AG04450 (cell line): ENCODE results near the gene DNAH12. TPM values are rescaled to one million over a fixed set of nuclear protein-coding genes. Genes with fewer than 3 reads are reported as not detected.

ENCODE experiments used
- CTCF ChIA-PET: fragments of 300-600, 350-600 bp; formaldehyde crosslinking; extraction: SDS; loops from one replicate; lab custom pipeline; 2022; ENCODE audit warnings: antibody characterized with exemption, inconsistent platforms; lab: Charles Lee
- POLR2A ChIA-PET: fragments of 350-600 bp; formaldehyde crosslinking; extraction: SDS; loops from one replicate; lab custom pipeline; 2021; ENCODE audit warnings: antibody characterized with exemption, inconsistent platforms; lab: Yijun Ruan, JAX
- DNase-seq: peaks from one replicate; pipeline ENCODE4 v3.0.0-alpha.2; 2011; ENCODE audit warnings: low read depth, low spot score
- H3K27ac ChIP-seq: one replicate; pipeline ENCODE4 v1.5.1; 2012; ENCODE audit warnings: low read depth, low read length, control low read depth
- H3K27me3 ChIP-seq: one replicate; pipeline ENCODE4 v1.6.0; 2012; ENCODE audit warnings: low read length; ENCODE audit not compliant: control insufficient read depth, insufficient read depth
- H3K4me3 ChIP-seq: 2 replicates; pipeline ENCODE4 v1.5.1; 2011; ENCODE audit warnings: mild to moderate bottlenecking, low read depth, low read length, control low read depth
- H3K9me3 ChIP-seq: 2 replicates; pipeline ENCODE4 v1.5.1; 2012; ENCODE audit warnings: low read length; ENCODE audit not compliant: control insufficient read depth, insufficient read depth
- polyA plus RNA-seq: library from polyadenylated mRNA; depleted of rRNA; stranded (reverse); fragments of >200 nt; gene quantifications from 2 replicates; pipeline ENCODE4 v1.2.3, GENCODE V29; 2011
- TF ChIP-seq, protein P1 (sequence below): IDR thresholded peaks from 2 replicates; pipeline ENCODE4 v1.5.1; 2011; ENCODE audit warnings: low read depth, low read length, control low read depth, inconsistent platforms

Gene DNAH12
- polyA plus RNA-seq, 1 experiment: not detected

DNA sequence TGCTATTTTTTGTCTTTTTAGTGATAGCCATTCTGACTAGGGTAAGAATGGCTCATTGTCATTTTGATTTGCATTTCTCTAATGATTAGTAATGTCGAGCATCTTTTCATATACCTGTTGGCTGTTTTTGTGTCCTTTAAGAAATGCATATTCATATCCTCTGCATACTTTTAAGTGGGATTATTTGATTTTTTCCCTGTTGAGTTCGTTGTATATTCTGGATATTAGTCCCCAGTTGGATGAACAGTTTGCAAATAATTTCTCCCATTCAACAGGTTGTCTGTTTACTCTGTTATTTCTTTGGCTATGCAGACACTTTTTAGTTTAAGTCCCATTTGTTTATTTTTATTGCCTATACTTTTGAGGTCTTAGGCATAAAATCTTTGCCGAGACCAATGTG, 282.2 kb downstream of the DNAH12 start:
- ChIA-PET CTCF (interaction anchor here (0.6 kb wide), 1 partner anchor 92 kb away, joined by 3 read pairs; no protein-coding TSS in a partner anchor), POLR2A (no interaction called here)
- Histone ChIP-seq H3K4me3 (no peak overlapping the region), H3K27me3 (no peaks in the 10 kb centered on the region), H3K27ac (no peak overlapping the region), H3K9me3 (no peaks in the 10 kb centered on the region)
- TF ChIP-seq, protein P1, sequence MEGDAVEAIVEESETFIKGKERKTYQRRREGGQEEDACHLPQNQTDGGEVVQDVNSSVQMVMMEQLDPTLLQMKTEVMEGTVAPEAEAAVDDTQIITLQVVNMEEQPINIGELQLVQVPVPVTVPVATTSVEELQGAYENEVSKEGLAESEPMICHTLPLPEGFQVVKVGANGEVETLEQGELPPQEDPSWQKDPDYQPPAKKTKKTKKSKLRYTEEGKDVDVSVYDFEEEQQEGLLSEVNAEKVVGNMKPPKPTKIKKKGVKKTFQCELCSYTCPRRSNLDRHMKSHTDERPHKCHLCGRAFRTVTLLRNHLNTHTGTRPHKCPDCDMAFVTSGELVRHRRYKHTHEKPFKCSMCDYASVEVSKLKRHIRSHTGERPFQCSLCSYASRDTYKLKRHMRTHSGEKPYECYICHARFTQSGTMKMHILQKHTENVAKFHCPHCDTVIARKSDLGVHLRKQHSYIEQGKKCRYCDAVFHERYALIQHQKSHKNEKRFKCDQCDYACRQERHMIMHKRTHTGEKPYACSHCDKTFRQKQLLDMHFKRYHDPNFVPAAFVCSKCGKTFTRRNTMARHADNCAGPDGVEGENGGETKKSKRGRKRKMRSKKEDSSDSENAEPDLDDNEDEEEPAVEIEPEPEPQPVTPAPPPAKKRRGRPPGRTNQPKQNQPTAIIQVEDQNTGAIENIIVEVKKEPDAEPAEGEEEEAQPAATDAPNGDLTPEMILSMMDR: no peak
- DNase-seq: no peak

DNA sequence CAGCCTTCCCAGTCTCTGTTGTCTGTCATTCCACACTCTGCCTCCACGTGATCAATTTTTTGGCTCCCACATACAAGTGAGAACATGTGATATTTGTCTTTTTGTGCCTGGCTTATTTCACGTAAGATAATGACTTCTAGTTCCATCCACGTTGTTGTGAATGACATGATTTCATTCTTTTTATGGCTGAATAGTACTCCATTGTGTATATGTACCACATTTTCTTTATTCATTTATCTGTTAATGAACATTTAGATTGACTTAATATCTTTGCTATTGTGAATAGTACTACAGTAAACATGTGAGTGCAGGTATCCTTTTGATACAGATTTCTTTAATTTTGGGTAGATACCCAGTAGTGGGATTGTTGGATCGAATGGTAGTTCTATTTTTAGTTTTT, 283.0 kb downstream of the DNAH12 start:
- no peak for DNase-seq
- ChIA-PET POLR2A (no interaction called here), CTCF (no interaction called here)
- Histone ChIP-seq H3K27me3 (no peaks in the 10 kb centered on the region), H3K27ac (no peak overlapping the region), H3K9me3 (no peaks in the 10 kb centered on the region), H3K4me3 (no peak overlapping the region)
- TF ChIP-seq, protein P1: no peak

DNA sequence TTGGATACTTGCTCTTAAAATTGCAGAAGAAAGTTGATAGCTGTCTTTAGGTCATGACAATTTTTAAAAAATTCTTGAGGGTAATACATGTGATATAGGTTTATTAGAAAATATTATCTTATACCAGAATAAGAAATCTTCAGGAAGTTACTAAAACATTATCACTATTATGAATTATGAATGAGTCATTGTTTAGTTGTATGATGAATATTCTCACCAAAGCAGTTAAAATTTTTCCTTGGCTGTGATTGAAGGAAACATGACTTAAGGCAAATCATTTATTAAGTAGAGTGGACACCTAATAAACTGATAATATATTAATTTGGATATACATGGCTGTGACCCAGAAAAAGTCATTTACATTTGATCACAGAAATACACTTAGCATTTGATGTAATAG, 286.5 kb downstream of the DNAH12 start:
- ChIA-PET CTCF (interaction anchor here (2.1 kb wide), 1 partner anchor 87 kb away, joined by 7 read pairs; no protein-coding TSS in a partner anchor), POLR2A (no interaction called here)
- Histone ChIP-seq H3K27ac (no peak overlapping the region), H3K4me3 (no peak overlapping the region), H3K27me3 (no peaks in the 10 kb centered on the region), H3K9me3 (no peaks in the 10 kb centered on the region)
- TF ChIP-seq, protein P1: no peak
- DNase-seq: no peak

DNA sequence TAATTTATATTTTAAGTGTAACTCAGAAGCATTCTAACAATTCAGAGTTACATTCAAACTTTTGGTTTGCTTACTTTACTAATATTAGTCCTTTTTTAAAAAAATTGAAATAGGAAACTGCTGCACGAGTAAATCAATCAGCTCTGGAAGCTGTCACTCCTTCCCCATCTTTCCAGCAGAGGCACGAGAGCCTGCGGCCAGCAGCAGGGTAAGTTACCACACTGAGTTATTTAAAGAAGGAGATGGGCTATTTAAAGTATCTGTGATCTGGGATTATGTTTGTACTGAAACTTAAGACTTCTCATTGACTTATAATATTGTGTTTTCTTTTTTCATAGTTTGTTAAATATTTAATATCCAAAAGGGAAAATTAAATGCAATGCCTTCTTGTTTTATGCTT, 287.3 kb downstream of the DNAH12 start:
- H3K27me3 ChIP-seq: no peaks in the 10 kb centered on the region
- no peak overlapping the region for H3K4me3 ChIP-seq
- H3K9me3 ChIP-seq: no peaks in the 10 kb centered on the region
- TF ChIP-seq, protein P1: no peak
- no peak for DNase-seq
- POLR2A ChIA-PET: no interaction called here
- H3K27ac ChIP-seq: no peak overlapping the region
- CTCF ChIA-PET: no interaction called here

DNA sequence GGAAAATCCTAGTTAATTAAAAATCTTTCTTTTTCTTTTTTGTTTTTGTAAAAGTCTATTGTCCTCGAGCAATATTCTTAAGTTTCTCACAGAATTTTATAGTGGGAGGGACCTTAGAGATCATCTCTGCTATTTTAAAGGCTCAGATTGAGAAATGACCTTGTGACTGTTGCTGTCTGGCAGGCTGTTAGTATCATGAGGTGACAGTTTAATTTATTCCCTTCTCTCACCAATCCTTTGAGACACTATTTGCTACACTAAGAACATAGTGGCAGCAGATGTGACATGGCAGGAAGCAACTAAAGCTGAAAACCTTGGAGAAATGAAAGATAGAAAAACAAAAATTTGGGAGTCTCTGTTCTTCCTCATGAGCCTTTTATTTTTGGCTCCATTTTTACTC, 291.7 kb downstream of the DNAH12 start:
- no peaks in the 10 kb centered on the region for H3K27me3 ChIP-seq
- no peak for DNase-seq
- CTCF ChIA-PET: no interaction called here
- no peak overlapping the region for H3K27ac ChIP-seq
- POLR2A ChIA-PET: no interaction called here
- no peaks in the 10 kb centered on the region for H3K9me3 ChIP-seq
- H3K4me3 ChIP-seq: no peak overlapping the region
- TF ChIP-seq, protein P1: no peak
